GM23338 (cell line): ENCODE data around the gene RALGPS1.

ENCODE experiments used
- CREB1 ChIP-seq: fragments of 250-450 bp; sonication (Bioruptor Pico); IDR thresholded peaks from 2 replicates; pipeline ENCODE4 v1.5.0; 2020; ENCODE audit warnings: low read depth, mild to moderate bottlenecking, moderate library complexity
- EZH2 ChIP-seq: fragments of 200-600 bp; sonication (generic); IDR thresholded peaks from one replicate; pipeline ENCODE4 v1.8.0; 2017; ENCODE audit warnings: antibody characterized with exemption, mild to moderate bottlenecking, low read depth; ENCODE audit not compliant: unreplicated experiment
- EZH2phosphoT487 ChIP-seq: fragments of 200-600 bp; sonication (generic); IDR thresholded peaks from one replicate; pipeline ENCODE4 v1.8.1; 2018; ENCODE audit warnings: antibody characterized with exemption; ENCODE audit not compliant: unreplicated experiment
- JUNB ChIP-seq: IDR thresholded peaks from one replicate; pipeline ENCODE4 v1.6.1; 2016; ENCODE audit warnings: antibody characterized with exemption; ENCODE audit not compliant: unreplicated experiment
- POLR2AphosphoS5 ChIP-seq: IDR thresholded peaks from 2 replicates; pipeline ENCODE4 v1.6.1; 2016; ENCODE audit warnings: antibody characterized with exemption, low read depth
- ZNF114 ChIP-seq: fragments of 250-450 bp; sonication (Bioruptor Pico); IDR thresholded peaks from 2 replicates; pipeline ENCODE4 v1.5.0; 2020; ENCODE audit warnings: mild to moderate bottlenecking, moderate library complexity
- TF ChIP-seq, protein P1 (sequence below), 2 experiments: fragments of 200-600 bp in 1 of 2; sonication (generic) in 1 of 2; conservative IDR thresholded peaks; 2 replicates each; pipeline versions ENCODE4 v1.5.1 to v1.6.1; 2016 to 2017; ENCODE audit warnings: antibody characterized with exemption in 2 of 2, low read depth in 2 of 2, mild to moderate bottlenecking in 2 of 2, moderate library complexity in 1 of 2
- TF ChIP-seq, protein P2 (sequence below): IDR thresholded peaks from one replicate; pipeline ENCODE4 v1.6.1; 2018; ENCODE audit warnings: antibody characterized with exemption; ENCODE audit not compliant: unreplicated experiment

- no peak for TF ChIP-seq POLR2AphosphoS5
- TF ChIP-seq, protein P1, sequence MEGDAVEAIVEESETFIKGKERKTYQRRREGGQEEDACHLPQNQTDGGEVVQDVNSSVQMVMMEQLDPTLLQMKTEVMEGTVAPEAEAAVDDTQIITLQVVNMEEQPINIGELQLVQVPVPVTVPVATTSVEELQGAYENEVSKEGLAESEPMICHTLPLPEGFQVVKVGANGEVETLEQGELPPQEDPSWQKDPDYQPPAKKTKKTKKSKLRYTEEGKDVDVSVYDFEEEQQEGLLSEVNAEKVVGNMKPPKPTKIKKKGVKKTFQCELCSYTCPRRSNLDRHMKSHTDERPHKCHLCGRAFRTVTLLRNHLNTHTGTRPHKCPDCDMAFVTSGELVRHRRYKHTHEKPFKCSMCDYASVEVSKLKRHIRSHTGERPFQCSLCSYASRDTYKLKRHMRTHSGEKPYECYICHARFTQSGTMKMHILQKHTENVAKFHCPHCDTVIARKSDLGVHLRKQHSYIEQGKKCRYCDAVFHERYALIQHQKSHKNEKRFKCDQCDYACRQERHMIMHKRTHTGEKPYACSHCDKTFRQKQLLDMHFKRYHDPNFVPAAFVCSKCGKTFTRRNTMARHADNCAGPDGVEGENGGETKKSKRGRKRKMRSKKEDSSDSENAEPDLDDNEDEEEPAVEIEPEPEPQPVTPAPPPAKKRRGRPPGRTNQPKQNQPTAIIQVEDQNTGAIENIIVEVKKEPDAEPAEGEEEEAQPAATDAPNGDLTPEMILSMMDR (conservative IDR thresholded peaks at IDR 0.05; ENCODE audit: low read depth in 2 of 2): no peak
- no peak for TF ChIP-seq EZH2
- TF ChIP-seq EZH2phosphoT487: no peak
- no peak for TF ChIP-seq ZNF114 (CRISPR knock-in tag)
- no peak for TF ChIP-seq JUNB
- TF ChIP-seq, protein P2, sequence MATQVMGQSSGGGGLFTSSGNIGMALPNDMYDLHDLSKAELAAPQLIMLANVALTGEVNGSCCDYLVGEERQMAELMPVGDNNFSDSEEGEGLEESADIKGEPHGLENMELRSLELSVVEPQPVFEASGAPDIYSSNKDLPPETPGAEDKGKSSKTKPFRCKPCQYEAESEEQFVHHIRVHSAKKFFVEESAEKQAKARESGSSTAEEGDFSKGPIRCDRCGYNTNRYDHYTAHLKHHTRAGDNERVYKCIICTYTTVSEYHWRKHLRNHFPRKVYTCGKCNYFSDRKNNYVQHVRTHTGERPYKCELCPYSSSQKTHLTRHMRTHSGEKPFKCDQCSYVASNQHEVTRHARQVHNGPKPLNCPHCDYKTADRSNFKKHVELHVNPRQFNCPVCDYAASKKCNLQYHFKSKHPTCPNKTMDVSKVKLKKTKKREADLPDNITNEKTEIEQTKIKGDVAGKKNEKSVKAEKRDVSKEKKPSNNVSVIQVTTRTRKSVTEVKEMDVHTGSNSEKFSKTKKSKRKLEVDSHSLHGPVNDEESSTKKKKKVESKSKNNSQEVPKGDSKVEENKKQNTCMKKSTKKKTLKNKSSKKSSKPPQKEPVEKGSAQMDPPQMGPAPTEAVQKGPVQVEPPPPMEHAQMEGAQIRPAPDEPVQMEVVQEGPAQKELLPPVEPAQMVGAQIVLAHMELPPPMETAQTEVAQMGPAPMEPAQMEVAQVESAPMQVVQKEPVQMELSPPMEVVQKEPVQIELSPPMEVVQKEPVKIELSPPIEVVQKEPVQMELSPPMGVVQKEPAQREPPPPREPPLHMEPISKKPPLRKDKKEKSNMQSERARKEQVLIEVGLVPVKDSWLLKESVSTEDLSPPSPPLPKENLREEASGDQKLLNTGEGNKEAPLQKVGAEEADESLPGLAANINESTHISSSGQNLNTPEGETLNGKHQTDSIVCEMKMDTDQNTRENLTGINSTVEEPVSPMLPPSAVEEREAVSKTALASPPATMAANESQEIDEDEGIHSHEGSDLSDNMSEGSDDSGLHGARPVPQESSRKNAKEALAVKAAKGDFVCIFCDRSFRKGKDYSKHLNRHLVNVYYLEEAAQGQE: no peak
- no peak for TF ChIP-seq CREB1
Measured at GRCh38 chr9:127029548-127029947, 115.0 kb downstream of the RALGPS1 start.
